Neuronal stem cell (in vitro differentiated cells): Measurements from ENCODE around the gene VEZF1.
A peak's percentile ranks its signal among the peaks of the same experiment; 100 is the strongest.

Source experiments
- DNase-seq: peaks from one replicate; pipeline ENCODE4 v3.0.0-alpha.2; 2013; ENCODE audit warnings: low spot score
- H2AFZ ChIP-seq: one replicate; pipeline ENCODE4 v1.6.1; 2013; ENCODE audit warnings: mild to moderate bottlenecking, low read length, inconsistent platforms
- H2AK5ac ChIP-seq: 2 replicates; pipeline ENCODE4 v1.6.1; 2013; ENCODE audit warnings: low read depth, mild to moderate bottlenecking, inconsistent platforms, low read length, moderate library complexity, mixed read lengths
- H2BK120ac ChIP-seq: 2 replicates; pipeline ENCODE4 v1.6.1; 2013; ENCODE audit warnings: low read depth, mild to moderate bottlenecking, inconsistent platforms, low read length, moderate library complexity, mixed read lengths
- H2BK12ac ChIP-seq: one replicate; pipeline ENCODE4 v1.6.1; 2013; ENCODE audit warnings: low read length, inconsistent platforms
- H2BK15ac ChIP-seq: 2 replicates; pipeline ENCODE4 v1.6.1; 2013; ENCODE audit warnings: mild to moderate bottlenecking, low read length, inconsistent platforms, mixed read lengths
- H2BK5ac ChIP-seq: one replicate; pipeline ENCODE4 v1.6.1; 2013; ENCODE audit warnings: inconsistent platforms, mild to moderate bottlenecking, low read length, moderate library complexity
- H3K14ac ChIP-seq: one replicate; pipeline ENCODE4 v1.6.1; 2013; ENCODE audit warnings: low read length, inconsistent platforms
- H3K18ac ChIP-seq: 2 replicates; pipeline ENCODE4 v1.6.1; 2013; ENCODE audit warnings: low read length, inconsistent platforms
- H3K23ac ChIP-seq: 2 replicates; pipeline ENCODE4 v1.6.1; 2013; ENCODE audit warnings: low read depth, mild to moderate bottlenecking, mixed read lengths, low read length, inconsistent platforms; ENCODE audit not compliant: poor library complexity
- H3K27ac ChIP-seq: replicated peaks from 3 replicates; pipeline ENCODE4 v1.5.1; 2013; ENCODE audit warnings: low read length, inconsistent platforms
- H3K27me3 ChIP-seq, 3 experiments: 2 replicates each; pipeline ENCODE4 v1.6.1; 2013; ENCODE audit warnings: low read length in 3 of 3, mild to moderate bottlenecking in 2 of 3, inconsistent platforms in 1 of 3, low read depth in 1 of 3, mixed read lengths in 1 of 3, moderate library complexity in 1 of 3; ENCODE audit not compliant: control insufficient read depth in 3 of 3, insufficient read depth in 3 of 3
- H3K36me3 ChIP-seq, 2 donors: replicated peaks in 1 of 2; 2 replicates each; pipeline ENCODE4 v1.6.1; 2013; ENCODE audit warnings: low read length in 2 of 2; ENCODE audit not compliant: control insufficient read depth in 2 of 2, insufficient read depth in 2 of 2
- H3K4ac ChIP-seq: 2 replicates; pipeline ENCODE4 v1.6.1; 2013; ENCODE audit warnings: inconsistent platforms, mild to moderate bottlenecking, low read length, moderate library complexity
- H3K4me1 ChIP-seq, 2 donors: 1 replicate in 1 of 2; 2 replicates in 1 of 2; pipeline ENCODE4 v1.6.1; 2013; ENCODE audit warnings: low read length in 2 of 2, low read depth in 1 of 2; ENCODE audit not compliant: control insufficient read depth in 2 of 2, insufficient read depth in 1 of 2
- H3K4me2 ChIP-seq: one replicate; pipeline ENCODE4 v1.6.1; 2013; ENCODE audit warnings: mild to moderate bottlenecking, low read length, inconsistent platforms; ENCODE audit not compliant: insufficient read depth, poor library complexity, severe bottlenecking
- H3K4me3 ChIP-seq, 2 donors: 2 replicates each; pipeline ENCODE4 v1.5.1; 2013; ENCODE audit warnings: low read length in 2 of 2, mild to moderate bottlenecking in 2 of 2, inconsistent platforms in 1 of 2, moderate library complexity in 1 of 2
- H3K79me1 ChIP-seq: one replicate; pipeline ENCODE4 v1.6.1; 2013; ENCODE audit warnings: low read depth, mild to moderate bottlenecking, inconsistent platforms, low read length, moderate library complexity
- H3K9ac ChIP-seq: one replicate; pipeline ENCODE4 v1.6.1; 2013; ENCODE audit warnings: mild to moderate bottlenecking, low read depth, low read length, inconsistent platforms; ENCODE audit not compliant: poor library complexity
- H3K9me3 ChIP-seq, 2 donors: replicated peaks in 1 of 2; 2 replicates each; pipeline versions ENCODE3 to v1.6.1; 2013; ENCODE audit warnings: low read length in 2 of 2, mild to moderate bottlenecking in 2 of 2, inconsistent platforms in 1 of 2, low read depth in 1 of 2, mixed read lengths in 1 of 2, moderate library complexity in 1 of 2; ENCODE audit not compliant: control insufficient read depth in 2 of 2, insufficient read depth in 1 of 2
- H4K8ac ChIP-seq: one replicate; pipeline ENCODE4 v1.6.1; 2013; ENCODE audit warnings: low read depth, mild to moderate bottlenecking, inconsistent platforms, low read length, moderate library complexity
- H4K91ac ChIP-seq: one replicate; pipeline ENCODE4 v1.6.1; 2013; ENCODE audit warnings: low read length, low read depth, mild to moderate bottlenecking, inconsistent platforms; ENCODE audit not compliant: poor library complexity
- WGBS, 2 donors: extraction: QIAGEN DNeasy Blood & Tissue Kit; methylation state at CpG; one replicate each; pipeline ENCODE4 v1.1.7; 2013; ENCODE audit warnings: missing lambda C conversion rate in 2 of 2, mixed read lengths in 1 of 2; ENCODE audit not compliant: insufficient read length in 2 of 2, insufficient replicate concordance in 1 of 2; ENCODE audit errors: extremely low coverage in 2 of 2; 5-methylcytosine and 5-hydroxymethylcytosine counted together

The VEZF1 gene

DNA sequence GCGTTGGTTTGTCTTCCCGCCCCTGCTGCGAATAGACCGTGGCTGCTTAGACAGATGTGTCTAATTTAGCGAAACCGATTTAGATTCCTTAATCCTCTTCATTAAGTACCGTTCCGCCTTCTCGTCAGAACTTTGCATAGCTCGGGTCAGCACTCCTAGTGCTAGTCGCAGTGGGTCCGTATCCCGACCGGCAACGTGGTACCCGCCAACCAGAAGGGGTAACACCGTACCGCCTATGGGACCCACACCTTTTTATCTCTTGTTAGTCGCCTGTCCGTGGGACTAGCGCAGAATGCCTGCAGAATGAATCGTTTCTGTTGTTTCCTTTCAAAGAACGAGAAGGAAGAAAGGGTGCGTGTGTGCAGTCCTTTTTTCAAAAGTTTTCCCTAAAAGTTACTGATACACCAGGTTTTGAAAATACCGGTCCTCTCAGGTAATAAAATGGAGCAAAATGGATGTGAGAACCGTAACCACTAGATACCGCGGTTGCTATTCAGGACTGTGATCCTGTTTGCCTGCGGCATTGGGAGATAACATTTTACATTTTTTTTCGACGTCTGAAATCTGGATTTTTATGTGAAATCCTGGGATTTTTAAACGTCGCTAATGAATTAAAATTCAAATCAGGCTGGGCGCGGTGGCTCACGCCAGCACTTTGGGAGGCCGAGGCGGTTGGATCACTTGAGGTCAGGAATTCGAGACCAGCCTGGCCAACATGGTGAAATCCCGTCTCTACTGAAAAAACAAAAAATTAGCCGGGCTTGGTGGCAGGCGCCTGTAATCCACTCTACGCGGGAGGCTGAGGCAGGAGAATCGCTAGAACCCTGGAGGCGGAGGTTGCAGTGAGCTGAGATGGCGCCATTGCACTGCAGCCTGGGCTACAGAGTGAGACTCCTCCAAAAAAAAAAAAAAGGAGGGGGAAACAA, 20.0 kb upstream of the VEZF1 start:
- no peak for DNase-seq
- H3K79me1 ChIP-seq, result no peaks in the 10 kb centered on the region
- H4K91ac ChIP-seq, result no peak overlapping the region
- H4K8ac ChIP-seq, result no peak overlapping the region
- H2AFZ ChIP-seq, result peak overlapping the region; percentile 87
- H2BK5ac ChIP-seq, result no peak overlapping the region
- H3K14ac ChIP-seq, result no peak overlapping the region
- no peak overlapping the region for H3K4ac ChIP-seq
- peaks cover 0 to 8% of the 10 kb centered on the region in 2 donors for H3K9me3 ChIP-seq
- H2BK120ac ChIP-seq, result no peak overlapping the region
- H3K4me2 ChIP-seq, result peak overlapping the region; percentile 74
- WGBS, 2 donors, result no CpG with 5 or more reads among the region's 47 CpGs
- peak overlapping the region; percentile 93 for H3K27ac ChIP-seq
- peak overlapping the region; percentile 32 for H3K9ac ChIP-seq
- H3K23ac ChIP-seq, result no peak overlapping the region
- no peaks in the 10 kb centered on the region for H3K27me3 ChIP-seq
- H2AK5ac ChIP-seq, result no peak overlapping the region
- H2BK12ac ChIP-seq, result no peak overlapping the region
- no peak overlapping the region for H2BK15ac ChIP-seq
- H3K4me1 ChIP-seq, result peaks cover 5 to 20% of the 10 kb centered on the region in 2 donors
- H3K4me3 ChIP-seq, result peak overlapping the region; percentile 80 to 91
- peaks cover 15 to 35% of the 10 kb centered on the region in 2 donors for H3K36me3 ChIP-seq
- peak overlapping the region; percentile 61 for H3K18ac ChIP-seq

DNA sequence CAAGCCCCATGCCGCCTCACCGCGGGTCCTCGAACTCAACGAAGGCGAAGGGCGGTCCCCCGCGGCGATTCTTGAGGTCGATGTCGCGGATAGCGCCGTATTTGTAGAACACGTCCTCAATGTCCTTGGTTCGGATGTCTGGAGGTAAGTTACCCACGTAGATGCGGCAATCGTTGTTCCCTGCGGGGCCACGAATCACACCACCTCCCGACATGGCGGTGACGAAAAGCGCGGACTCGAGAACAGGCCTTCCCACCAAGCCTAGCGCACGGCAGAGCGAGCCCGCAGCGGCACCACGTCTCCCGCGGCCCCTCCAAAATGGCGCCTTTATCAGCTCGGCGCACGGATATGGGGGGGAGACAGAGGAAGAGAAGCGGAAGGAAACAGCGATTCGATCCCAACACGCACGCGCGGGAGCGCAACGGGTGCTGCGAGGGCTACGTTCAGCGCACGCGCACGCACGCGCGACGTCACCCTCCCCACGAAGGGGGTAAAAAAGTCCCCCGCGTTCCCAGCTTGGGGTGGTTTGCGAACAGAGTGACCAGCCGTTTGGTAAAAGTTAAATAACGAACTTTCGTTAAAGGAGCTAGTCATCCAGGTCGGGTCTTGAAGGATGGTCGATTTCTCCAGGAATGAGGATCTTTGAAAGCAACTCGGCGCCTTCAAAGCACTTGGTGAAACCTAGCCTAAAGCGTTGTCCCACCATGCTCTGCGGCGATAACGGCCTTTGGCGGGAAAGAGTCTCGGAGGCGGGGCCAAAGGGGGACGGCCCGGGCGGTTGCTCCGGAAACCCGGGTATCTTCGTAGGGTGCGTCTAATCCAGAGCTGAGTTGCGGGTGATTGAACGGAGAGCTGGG, 19.1 kb upstream of the VEZF1 start, which contains the start of gene SRSF1:
Gene SRSF1, minus strand, starts transcription at position 323 of the 857 bp plus-strand sequence. Its CDS starts 109 bp downstream, at position 214.
- Histone ChIP-seq H3K14ac (peak within 1 kb of the TSS; percentile 99), H4K8ac (no peak within 1 kb of the TSS), H3K4ac (peak within 1 kb of the TSS; percentile 4), H2AK5ac (peak within 1 kb of the TSS; percentile 95), H3K27ac (peak within 1 kb of the TSS; percentile 96), H3K4me2 (peak within 1 kb of the TSS; percentile 74), H3K4me1 (peaks cover 5 to 20% of the 10 kb centered on the region in 2 donors), H4K91ac (peak within 1 kb of the TSS; percentile 100), H2AFZ (peak within 1 kb of the TSS; percentile 87), H3K36me3 (peaks cover 18 to 44% of the 10 kb centered on the region in 2 donors), H3K79me1 (no peaks in the 10 kb centered on the region), H3K4me3 (peak within 1 kb of the TSS; percentile 91 to 98), H2BK15ac (peak within 1 kb of the TSS; percentile 97), H3K27me3 (no peaks in the 10 kb centered on the region), H3K18ac (peak within 1 kb of the TSS; percentile 100), H2BK120ac (peak within 1 kb of the TSS; percentile 97), H3K9ac (peak within 1 kb of the TSS; percentile 98), H2BK12ac (no peak within 1 kb of the TSS), H3K9me3 (peaks cover 0 to 8% of the 10 kb centered on the region in 2 donors), H2BK5ac (peak within 1 kb of the TSS; percentile 97), H3K23ac (peak within 1 kb of the TSS; percentile 99)
- WGBS, 2 donors, result no CpG with 5 or more reads among the region's 86 CpGs
- peak; percentile 98 for DNase-seq

DNA sequence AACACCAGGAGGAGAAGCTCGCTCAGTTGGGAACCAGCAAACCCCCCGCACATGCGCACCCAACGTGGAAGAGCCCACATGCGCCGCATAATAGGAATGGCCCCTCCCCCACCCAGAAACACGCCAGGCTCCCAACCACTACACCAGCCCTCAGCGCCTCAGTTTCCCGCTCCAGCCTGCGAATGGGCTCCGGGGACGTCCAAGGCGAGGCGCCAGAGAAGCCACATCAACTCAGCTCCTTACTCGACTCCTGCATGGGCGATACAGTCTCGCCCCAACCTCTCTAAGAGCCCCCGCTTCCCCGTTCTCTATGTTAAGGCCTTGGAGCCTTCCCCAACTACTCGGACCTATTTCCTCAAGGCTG, 18.5 kb upstream of the VEZF1 start:
- Histone ChIP-seq H3K4ac (peak overlapping the region; percentile 4), H4K8ac (no peak overlapping the region), H2BK120ac (peak overlapping the region; percentile 97), H3K36me3 (peaks cover 18 to 50% of the 10 kb centered on the region in 2 donors), H2BK5ac (peak overlapping the region; percentile 97), H3K23ac (peak overlapping the region; percentile 99), H3K9me3 (peaks cover 0 to 8% of the 10 kb centered on the region in 2 donors), H2AFZ (peak overlapping the region; percentile 87), H3K18ac (peak overlapping the region; percentile 100), H3K79me1 (no peaks in the 10 kb centered on the region), H3K14ac (peak overlapping the region; percentile 99), H3K4me1 (peaks cover 5 to 20% of the 10 kb centered on the region in 2 donors), H2AK5ac (peak overlapping the region; percentile 95), H3K27me3 (no peaks in the 10 kb centered on the region), H3K9ac (peak overlapping the region; percentile 98), H2BK12ac (no peak overlapping the region), H2BK15ac (peak overlapping the region; percentile 97), H4K91ac (peak overlapping the region; percentile 100), H3K27ac (peak overlapping the region; percentile 96), H3K4me3 (peak overlapping the region; percentile 91 to 98), H3K4me2 (peak overlapping the region; percentile 58)
- DNase-seq, result no peak
- WGBS, 2 donors, result no CpG with 5 or more reads among the region's 20 CpGs
